Measurements from ENCODE around the gene CDK11B.
A peak's percentile ranks its signal among the peaks of the same experiment; 100 is the strongest.

Gene CDK11B

DNA sequence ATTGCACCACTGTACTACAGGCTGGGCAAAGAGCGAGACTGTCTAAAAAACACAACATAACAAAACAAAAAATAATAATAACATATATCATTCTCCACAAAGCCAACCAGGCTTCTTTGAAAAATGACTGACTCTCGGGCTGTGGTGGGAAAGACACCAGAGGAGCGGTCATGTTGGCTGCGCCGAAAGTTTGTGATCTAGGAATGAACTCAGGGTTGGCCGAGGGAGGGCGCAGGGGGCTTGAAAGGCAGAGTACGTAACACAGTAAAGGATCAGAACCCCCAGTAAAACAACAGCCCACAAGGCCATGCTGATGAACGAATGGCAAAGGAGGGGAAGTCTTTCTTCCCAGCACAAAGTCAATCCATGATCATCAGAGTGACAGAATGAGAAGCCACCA is 29.0 kb upstream of the CDK11B start:
- H3K27ac ChIP-seq = no peak overlapping the region
- no peak for TF ChIP-seq ZFX (IDR thresholded peaks at IDR 0.05)
- TF ChIP-seq, protein P1, sequence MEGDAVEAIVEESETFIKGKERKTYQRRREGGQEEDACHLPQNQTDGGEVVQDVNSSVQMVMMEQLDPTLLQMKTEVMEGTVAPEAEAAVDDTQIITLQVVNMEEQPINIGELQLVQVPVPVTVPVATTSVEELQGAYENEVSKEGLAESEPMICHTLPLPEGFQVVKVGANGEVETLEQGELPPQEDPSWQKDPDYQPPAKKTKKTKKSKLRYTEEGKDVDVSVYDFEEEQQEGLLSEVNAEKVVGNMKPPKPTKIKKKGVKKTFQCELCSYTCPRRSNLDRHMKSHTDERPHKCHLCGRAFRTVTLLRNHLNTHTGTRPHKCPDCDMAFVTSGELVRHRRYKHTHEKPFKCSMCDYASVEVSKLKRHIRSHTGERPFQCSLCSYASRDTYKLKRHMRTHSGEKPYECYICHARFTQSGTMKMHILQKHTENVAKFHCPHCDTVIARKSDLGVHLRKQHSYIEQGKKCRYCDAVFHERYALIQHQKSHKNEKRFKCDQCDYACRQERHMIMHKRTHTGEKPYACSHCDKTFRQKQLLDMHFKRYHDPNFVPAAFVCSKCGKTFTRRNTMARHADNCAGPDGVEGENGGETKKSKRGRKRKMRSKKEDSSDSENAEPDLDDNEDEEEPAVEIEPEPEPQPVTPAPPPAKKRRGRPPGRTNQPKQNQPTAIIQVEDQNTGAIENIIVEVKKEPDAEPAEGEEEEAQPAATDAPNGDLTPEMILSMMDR (conservative IDR thresholded peaks at IDR 0.05) = no peak

DNA sequence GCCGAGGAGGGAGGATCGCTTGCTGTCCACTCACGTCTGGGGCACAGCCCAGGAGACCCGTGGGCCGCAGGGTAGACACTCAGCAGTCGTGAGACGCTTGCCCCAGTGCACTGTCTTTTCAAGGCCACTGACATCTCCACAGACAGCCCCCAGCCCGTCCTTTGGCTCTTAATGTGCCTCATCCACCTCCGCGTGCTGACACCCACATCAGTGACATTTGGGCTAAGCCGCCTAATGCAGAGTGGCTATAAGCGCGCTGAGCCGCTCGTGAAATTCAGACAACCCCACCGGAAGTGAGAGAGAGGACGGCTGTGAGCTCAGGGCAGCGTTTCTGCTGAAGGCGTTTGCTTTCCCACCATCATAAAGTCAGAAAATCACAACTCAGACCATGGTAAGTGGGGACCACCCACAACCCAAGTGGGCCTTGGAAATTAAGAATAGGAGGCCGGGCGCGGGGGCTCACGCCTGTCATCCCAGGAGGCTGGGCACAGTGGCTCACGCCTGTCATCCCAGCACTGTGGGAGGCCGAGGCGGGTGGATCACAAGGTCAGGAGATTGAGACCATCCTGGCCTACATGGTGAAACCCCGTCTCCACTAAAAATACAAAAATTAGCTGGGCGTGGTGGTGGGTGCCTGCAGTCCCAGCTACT is 25.4 kb upstream of the CDK11B start:
- H3K27ac ChIP-seq = no peak overlapping the region
- TF ChIP-seq, protein P1 (conservative IDR thresholded peaks at IDR 0.05) = no peak

DNA sequence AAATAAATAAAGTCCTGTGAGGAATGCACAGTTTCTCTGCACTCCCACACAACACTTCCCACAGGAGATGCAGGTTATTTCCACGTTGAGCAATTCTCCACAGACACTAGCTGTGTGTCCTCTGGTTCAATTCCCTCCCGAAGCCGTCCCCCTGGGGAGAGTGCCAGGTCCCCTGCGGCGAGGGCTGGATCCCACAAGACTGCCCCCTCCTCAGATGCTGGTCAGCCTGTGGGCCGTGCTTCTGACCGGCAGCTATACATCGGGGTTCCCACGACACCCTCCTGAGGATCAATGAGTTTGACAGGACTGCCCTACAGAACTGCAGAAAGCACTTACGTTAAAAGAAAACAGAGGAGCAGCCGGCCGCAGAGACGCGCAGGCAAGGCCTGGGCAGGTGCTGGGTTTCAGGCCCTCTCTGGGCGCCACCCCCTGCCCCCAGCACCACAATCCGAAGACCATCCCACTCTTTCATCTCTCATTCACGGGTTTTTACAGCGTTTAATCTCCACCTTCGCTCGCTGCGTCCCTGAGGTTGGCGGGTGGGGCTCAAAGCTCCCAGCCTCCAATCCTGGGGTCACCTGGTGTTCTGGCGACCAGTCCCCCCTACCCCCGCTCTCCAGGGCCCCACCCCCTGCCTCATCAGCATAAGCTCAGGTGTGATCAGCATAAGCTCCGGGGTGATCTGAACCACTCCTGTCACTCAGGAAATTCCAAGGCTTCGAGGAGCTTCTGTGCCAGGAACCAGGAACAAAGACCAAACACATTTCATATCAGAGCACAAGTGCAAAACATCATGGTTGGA is 24.5 kb upstream of the CDK11B start:
- no peak overlapping the region for H3K27ac ChIP-seq
- no peak for TF ChIP-seq ZFX (IDR thresholded peaks at IDR 0.05)
- TF ChIP-seq, protein P1 (conservative IDR thresholded peaks at IDR 0.05) = no peak

DNA sequence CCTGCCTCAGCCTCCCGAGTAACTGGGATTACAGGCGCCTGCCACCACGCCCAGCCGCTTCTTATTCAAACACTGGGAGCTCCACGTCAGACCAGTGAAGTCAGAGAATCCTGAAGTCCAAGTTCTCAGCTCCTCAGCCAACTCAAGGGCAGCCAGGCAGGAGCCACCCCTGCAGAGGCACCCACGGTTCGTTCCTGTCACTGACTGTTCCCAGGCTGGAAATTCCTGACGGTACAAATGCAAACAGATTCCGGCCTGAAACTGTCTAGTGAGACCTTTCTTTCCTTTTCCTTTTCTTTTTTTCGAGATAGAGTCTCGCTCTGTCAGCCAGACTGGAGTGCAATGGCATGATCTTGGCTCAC is 22.1 kb upstream of the CDK11B start:
- TF ChIP-seq ZFX (IDR thresholded peaks at IDR 0.05) = no peak
- TF ChIP-seq, protein P1 (conservative IDR thresholded peaks at IDR 0.05) = no peak
- no peak overlapping the region for H3K27ac ChIP-seq

DNA sequence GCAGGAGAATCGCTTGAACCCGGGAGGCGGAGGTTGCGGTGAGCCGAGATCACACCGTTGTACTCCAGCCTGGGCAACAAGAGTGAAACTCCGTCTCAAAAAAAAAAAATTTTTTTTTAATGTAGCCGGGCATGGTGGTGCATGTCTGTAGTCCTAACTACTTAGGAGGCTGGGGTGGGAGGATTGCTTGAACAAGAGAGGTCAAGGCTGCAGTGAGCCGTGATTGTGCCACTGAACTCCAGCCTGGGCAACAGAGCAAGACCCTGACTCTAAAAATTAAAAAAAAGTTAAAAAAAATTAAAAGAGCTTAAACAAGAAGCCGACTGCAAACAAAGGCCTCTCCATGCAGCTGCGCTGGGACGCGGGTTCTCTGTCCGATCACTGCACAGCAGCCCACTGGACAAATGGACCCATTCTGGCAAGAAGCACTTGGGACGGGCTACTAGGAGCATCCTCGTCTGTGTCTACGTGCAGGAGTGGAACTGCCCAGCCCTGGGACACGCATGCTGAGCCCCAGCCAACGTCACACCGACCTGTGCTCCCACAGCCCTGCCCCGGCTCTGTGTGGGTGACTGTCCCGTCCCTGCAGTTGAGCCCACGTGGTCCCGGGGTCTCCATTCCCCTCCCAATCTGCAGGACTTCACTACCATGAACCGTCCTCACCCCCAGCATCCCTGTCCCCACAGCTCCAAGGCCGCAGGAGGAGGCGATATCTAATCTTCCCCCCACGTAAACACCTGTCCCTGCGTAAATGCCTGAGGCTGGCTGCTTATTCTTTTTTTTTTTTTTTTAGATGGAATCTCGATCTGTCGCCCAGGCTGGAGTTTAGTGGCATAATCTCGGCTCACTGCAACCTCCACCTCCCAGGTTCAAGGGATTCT is 21.5 kb upstream of the CDK11B start:
- TF ChIP-seq, protein P1 (conservative IDR thresholded peaks at IDR 0.05) = no peak
- no peak for TF ChIP-seq ZFX (IDR thresholded peaks at IDR 0.05)
- H3K27ac ChIP-seq = no peak overlapping the region

DNA sequence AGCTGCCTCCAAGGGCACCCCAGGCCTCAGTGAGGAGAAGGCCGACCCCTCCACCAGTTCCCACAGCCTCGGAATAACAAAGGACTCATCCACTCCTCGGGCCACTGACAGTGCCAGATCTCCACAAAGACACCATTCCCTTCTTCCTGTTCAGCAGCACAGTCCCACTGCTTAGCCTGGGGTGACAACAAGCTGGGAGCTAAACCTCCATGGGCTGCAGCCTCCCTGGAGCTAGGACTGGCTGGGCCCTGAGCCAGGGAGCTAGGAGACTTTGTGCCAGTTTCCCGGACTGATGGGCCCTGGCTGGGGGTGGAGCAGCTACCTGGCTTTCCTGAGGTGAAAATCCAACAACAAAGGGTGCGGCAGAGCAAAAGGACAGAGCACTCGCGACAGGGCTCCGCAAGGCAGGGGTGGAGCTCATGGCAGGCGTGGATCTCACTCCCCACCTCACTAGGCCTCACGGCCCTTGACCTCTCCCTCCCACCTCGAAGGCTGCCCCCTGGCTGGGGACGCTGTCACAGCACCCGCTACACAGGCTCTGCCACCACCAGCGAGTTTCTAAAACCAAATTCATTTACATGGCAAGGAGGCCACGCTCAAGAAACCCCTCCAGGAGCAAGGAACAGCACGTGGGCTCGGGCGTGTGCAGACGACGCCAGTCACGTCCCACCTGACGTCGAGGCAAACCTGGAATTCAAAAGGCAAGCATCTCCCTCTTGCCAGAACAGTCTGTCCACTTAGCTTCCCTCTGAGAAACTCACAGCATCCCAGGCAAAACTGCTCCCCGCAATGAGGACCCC is 20.0 kb upstream of the CDK11B start:
- no peak; the same call in 1 of the 2 replicates for TF ChIP-seq ZFX (IDR thresholded peaks at IDR 0.05)
- TF ChIP-seq, protein P1 (conservative IDR thresholded peaks at IDR 0.05) = no peak; the same call in 1 of the 2 replicates
- H3K27ac ChIP-seq = peak overlapping the region; percentile 71

Data from C4-2B (cell line).